Measurements from ENCODE around the gene SLC25A34.

GRCh38 chr1:15687446-15687845 is 48.6 kb upstream of the SLC25A34 start:
- TF ChIP-seq CTCF (IDR thresholded peaks at IDR 0.05 in 4 of 5, conservative IDR thresholded peaks at IDR 0.05 in 1 of 5) (no peak), POLR2A (IDR thresholded peaks at IDR 0.05) (no peak)

Data from gastrocnemius medialis (tissue), 4 donors.